Suprapubic skin (tissue), 4 donors: ENCODE measurements around the gene KSR1. TPM values are rescaled to one million over a fixed set of nuclear protein-coding genes. Genes with fewer than 3 reads are reported as not detected.
A peak's percentile ranks its signal among the peaks of the same experiment; 100 is the strongest.

Experiments
- DNase-seq, 2 donors: peaks; one replicate each; pipeline ENCODE4 v3.0.0-alpha.2; 2019; ENCODE audit warnings: low spot score in 2 of 2
- H3K27ac ChIP-seq: fragments of 200-600 bp; sonication (generic); one replicate; pipeline ENCODE4 v1.5.1; 2019
- H3K27me3 ChIP-seq: fragments of 200-600 bp; sonication (generic); one replicate; pipeline ENCODE4 v1.5.1; 2019
- H3K36me3 ChIP-seq: fragments of 200-600 bp; sonication (generic); one replicate; pipeline ENCODE4 v1.5.1; 2019
- H3K4me1 ChIP-seq: fragments of 200-600 bp; sonication (generic); one replicate; pipeline ENCODE4 v1.5.1; 2019
- H3K4me3 ChIP-seq: fragments of 200-600 bp; sonication (generic); one replicate; pipeline ENCODE4 v1.5.1; 2019; ENCODE audit warnings: mild to moderate bottlenecking
- H3K9me3 ChIP-seq: fragments of 200-600 bp; sonication (generic); one replicate; pipeline ENCODE4 v1.5.1; 2019
- EP300 ChIP-seq: sonication (generic); formaldehyde crosslinking; IDR thresholded peaks from one replicate; pipeline ENCODE4 v1.6.1; 2017; ENCODE audit warnings: antibody characterized with exemption
- POLR2A ChIP-seq, 2 donors: fragments of 450-650 bp; IDR thresholded peaks; one replicate each; pipeline ENCODE4 v1.6.1; 2017; ENCODE audit warnings: antibody characterized with exemption in 2 of 2, mild to moderate bottlenecking in 2 of 2, moderate library complexity in 2 of 2
- POLR2AphosphoS5 ChIP-seq, 3 donors: sonication (generic); formaldehyde crosslinking; IDR thresholded peaks; one replicate each; pipeline ENCODE4 v1.6.1; 2017; ENCODE audit warnings: antibody characterized with exemption in 3 of 3
- WGBS: methylation state at CpG from one replicate; pipeline ENCODE4 v1.1.5; 2018; 5-methylcytosine and 5-hydroxymethylcytosine counted together
- total RNA-seq, 4 donors: library from RNA; depleted of rRNA; stranded (reverse); fragments of >200 nt; gene quantifications; one replicate each; pipeline ENCODE4 v1.1.0, GENCODE V29; 2016
- TF ChIP-seq, protein P1 (sequence below), 2 donors: fragments of 200-600 bp in 1 of 2; fragments of 450-650 bp in 1 of 2; sonication (generic) in 1 of 2; IDR thresholded peaks; one replicate each; pipeline ENCODE4 v1.5.1; 2016 to 2019; ENCODE audit warnings: antibody characterized with exemption in 2 of 2, mild to moderate bottlenecking in 1 of 2, moderate library complexity in 1 of 2

The KSR1 gene
- total RNA-seq, 4 donors from 2014 or later = 38.1 to 54.0 (median 49.5) TPM

DNA sequence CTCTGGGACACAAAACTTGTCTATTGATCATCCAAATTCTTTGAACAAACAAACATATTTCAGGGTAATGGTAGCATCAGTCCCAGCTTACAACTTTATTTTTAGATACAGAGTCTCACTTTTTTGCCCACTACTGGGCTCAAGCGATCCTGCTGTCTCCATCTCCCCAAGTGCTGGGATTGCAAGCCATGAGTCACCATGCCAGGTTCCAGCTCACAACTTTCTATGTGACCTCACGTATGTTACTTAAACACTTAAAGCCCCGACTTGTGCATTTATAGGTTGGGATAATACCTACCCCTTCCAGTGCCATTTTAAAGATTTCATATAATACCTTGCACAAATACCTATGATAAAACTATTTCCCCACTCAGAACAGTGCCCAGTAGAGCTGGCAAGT is 42.0 kb upstream of the KSR1 start:
- 88% methylated on average over 3 of the region's 3 CpGs for WGBS
- no peaks in the 10 kb centered on the region for H3K9me3 ChIP-seq
- no peak overlapping the region for H3K27ac ChIP-seq
- H3K27me3 ChIP-seq = no peaks in the 10 kb centered on the region
- TF ChIP-seq, protein P1, sequence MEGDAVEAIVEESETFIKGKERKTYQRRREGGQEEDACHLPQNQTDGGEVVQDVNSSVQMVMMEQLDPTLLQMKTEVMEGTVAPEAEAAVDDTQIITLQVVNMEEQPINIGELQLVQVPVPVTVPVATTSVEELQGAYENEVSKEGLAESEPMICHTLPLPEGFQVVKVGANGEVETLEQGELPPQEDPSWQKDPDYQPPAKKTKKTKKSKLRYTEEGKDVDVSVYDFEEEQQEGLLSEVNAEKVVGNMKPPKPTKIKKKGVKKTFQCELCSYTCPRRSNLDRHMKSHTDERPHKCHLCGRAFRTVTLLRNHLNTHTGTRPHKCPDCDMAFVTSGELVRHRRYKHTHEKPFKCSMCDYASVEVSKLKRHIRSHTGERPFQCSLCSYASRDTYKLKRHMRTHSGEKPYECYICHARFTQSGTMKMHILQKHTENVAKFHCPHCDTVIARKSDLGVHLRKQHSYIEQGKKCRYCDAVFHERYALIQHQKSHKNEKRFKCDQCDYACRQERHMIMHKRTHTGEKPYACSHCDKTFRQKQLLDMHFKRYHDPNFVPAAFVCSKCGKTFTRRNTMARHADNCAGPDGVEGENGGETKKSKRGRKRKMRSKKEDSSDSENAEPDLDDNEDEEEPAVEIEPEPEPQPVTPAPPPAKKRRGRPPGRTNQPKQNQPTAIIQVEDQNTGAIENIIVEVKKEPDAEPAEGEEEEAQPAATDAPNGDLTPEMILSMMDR (IDR thresholded peaks at IDR 0.05) = no peak
- TF ChIP-seq EP300 (no peak), POLR2A (IDR thresholded peaks at IDR 0.05) (no peak), POLR2AphosphoS5 (IDR thresholded peaks at IDR 0.05) (no peak)
- no peaks in the 10 kb centered on the region for H3K4me1 ChIP-seq
- no peaks in the 10 kb centered on the region for H3K36me3 ChIP-seq
- DNase-seq = peak in 1 of 2 donors; percentile 4
- no peak overlapping the region for H3K4me3 ChIP-seq

DNA sequence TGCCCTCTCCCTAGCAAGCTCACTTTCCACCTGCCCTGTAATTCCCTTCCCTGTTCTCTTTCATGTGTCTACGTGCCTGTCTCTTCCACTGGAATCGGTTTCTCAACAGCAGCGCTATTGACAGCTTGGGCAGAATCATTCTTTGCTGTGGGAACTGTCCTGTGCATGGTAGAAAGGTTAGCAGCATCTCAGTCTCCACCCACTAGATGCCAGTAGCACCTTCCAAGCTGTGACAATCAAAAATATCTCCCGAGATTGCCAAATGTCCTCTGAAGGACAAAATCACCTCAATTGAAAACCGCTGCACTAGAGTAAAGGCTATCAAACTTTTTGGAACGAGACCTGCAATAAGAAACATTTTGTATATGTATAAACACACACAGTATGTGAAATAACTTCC is 41.6 kb upstream of the KSR1 start:
- H3K27me3 ChIP-seq = no peaks in the 10 kb centered on the region
- TF ChIP-seq EP300 (no peak), POLR2AphosphoS5 (IDR thresholded peaks at IDR 0.05) (no peak), POLR2A (IDR thresholded peaks at IDR 0.05) (no peak)
- TF ChIP-seq, protein P1 (IDR thresholded peaks at IDR 0.05) = no peak
- peak in 1 of 2 donors; percentile 4 for DNase-seq
- no peaks in the 10 kb centered on the region for H3K4me1 ChIP-seq
- no peak overlapping the region for H3K27ac ChIP-seq
- H3K36me3 ChIP-seq = no peaks in the 10 kb centered on the region
- H3K4me3 ChIP-seq = no peak overlapping the region
- 65% methylated on average over 6 of the region's 6 CpGs for WGBS
- H3K9me3 ChIP-seq = no peaks in the 10 kb centered on the region

DNA sequence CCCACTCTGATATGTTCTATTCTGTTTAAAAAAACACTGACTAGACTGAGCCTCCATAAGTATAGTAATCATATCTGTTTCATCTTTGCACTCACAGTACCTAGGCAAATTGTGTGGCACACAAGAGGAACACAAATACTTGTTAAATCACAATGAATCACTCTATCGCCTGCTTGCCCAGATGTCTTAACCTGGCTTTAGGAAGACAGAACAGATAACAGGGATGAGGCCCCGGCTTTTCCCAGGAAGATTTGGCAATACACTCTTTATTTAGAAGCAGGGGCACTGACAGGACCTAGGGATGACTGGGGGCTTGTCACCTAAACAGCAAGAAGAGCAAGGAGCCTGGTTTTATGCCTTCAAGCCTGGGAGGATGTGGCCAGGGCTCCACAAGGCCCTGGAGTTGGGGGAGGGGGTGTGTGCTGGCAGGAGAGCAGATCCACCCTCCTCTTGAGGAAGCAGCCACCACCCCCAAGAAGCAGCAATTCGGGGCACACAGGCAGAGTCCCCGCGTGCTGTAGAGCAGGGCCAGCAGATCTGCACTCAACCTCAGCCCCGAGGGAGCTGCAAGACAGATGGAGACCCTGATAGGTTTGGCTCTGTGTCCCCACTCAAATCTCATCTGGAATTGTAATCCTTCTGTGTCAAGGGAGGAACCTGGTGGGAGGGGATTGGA is 41.0 kb upstream of the KSR1 start:
- Histone ChIP-seq H3K36me3 (no peaks in the 10 kb centered on the region), H3K4me3 (no peak overlapping the region), H3K27me3 (no peaks in the 10 kb centered on the region), H3K27ac (no peak overlapping the region), H3K9me3 (no peaks in the 10 kb centered on the region), H3K4me1 (no peaks in the 10 kb centered on the region)
- peak in 1 of 2 donors; percentile 40 for DNase-seq
- WGBS = 79% methylated on average over 6 of the region's 6 CpGs
- TF ChIP-seq POLR2A (IDR thresholded peaks at IDR 0.05) (no peak), POLR2AphosphoS5 (IDR thresholded peaks at IDR 0.05) (no peak), EP300 (no peak)
- TF ChIP-seq, protein P1 (IDR thresholded peaks at IDR 0.05) = no peak

DNA sequence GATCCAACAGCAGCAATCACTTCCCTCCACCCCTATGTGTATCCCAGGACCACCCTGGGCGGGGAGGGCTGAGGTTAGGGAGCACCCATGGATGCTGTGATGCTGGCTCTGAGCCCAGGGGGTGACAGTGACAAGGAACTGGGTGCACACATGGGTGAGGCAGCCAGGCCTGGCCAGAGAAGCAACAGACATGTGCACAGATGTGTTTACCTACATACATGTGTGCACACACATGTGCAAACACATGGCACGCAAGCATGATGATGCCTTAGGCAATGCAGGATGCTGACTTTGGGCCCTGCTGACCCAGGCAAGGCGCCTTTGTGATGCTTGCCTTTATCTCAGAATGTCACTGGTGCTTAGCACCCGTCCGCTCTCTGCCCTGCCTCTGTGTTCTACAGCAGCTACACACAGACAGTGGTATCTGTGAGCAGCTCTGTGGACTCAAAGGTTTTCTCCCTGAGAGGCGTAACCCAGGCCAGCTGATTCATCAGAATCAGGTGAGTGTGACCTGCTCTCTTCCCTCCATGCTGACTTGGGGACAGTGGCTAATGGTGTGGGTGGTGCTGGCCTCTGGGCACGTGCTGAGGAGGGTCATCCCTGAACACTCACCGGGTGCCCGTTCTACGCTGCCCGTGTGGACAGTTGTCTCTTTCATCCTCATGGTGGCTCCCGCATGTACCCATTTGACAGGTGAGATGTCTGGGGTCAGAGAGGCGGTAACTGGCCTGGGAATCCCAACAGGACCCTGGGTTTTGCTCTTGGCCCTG is 38.5 kb upstream of the KSR1 start:
- TF ChIP-seq, protein P1 (IDR thresholded peaks at IDR 0.05) = no peak
- no peak for TF ChIP-seq POLR2AphosphoS5 (IDR thresholded peaks at IDR 0.05)
- no peak for TF ChIP-seq EP300
- TF ChIP-seq POLR2A (IDR thresholded peaks at IDR 0.05) = no peak
- DNase-seq = peak in 1 of 2 donors; percentile 41

DNA sequence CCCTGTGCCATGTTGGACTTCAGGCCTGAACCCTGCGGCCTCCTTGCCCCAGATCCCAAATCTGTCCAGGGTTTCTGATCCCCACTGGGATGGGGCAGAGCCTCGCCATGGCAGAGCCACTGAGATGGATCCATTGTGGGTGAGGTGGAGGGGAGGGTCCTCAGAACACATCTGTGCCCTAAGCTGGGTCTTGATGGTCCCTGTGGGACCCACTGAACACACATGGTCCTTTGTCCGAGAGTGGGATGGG is 38.0 kb upstream of the KSR1 start:
- DNase-seq = no peak
- Histone ChIP-seq H3K4me1 (no peaks in the 10 kb centered on the region), H3K36me3 (no peaks in the 10 kb centered on the region), H3K4me3 (no peak overlapping the region), H3K27me3 (no peaks in the 10 kb centered on the region), H3K27ac (no peak overlapping the region), H3K9me3 (no peaks in the 10 kb centered on the region)
- 84% methylated on average over 3 of the region's 3 CpGs for WGBS
- no peak for TF ChIP-seq POLR2A (IDR thresholded peaks at IDR 0.05)
- no peak for TF ChIP-seq EP300
- TF ChIP-seq, protein P1 (IDR thresholded peaks at IDR 0.05) = no peak
- TF ChIP-seq POLR2AphosphoS5 (IDR thresholded peaks at IDR 0.05) = no peak

More for the DNA sequence above, 38.5 kb upstream of the KSR1 start:
- Histone ChIP-seq H3K4me1 (no peaks in the 10 kb centered on the region), H3K9me3 (no peaks in the 10 kb centered on the region), H3K4me3 (no peak overlapping the region), H3K27ac (no peak overlapping the region), H3K27me3 (no peaks in the 10 kb centered on the region), H3K36me3 (no peaks in the 10 kb centered on the region)
- WGBS = 96% methylated on average over 5 of the region's 13 CpGs
